PFSK-1 (cell line): ENCODE results near the gene STK39.

Source experiments
- FOXP2 ChIP-seq: optimal IDR thresholded peaks from 2 replicates; pipeline ENCODE3; 2011; ENCODE audit warnings: borderline replicate concordance, control low read depth, inconsistent platforms; ENCODE audit not compliant: insufficient read depth; ENCODE audit errors: extremely low read length, extremely low read depth
- POLR2AphosphoS5 ChIP-seq: IDR thresholded peaks from 2 replicates; pipeline ENCODE4 v1.6.1; 2012; ENCODE audit warnings: low read depth, mild to moderate bottlenecking, control low read depth, low read length, moderate library complexity
- SIN3A ChIP-seq: IDR thresholded peaks from 2 replicates; pipeline ENCODE4 v1.6.1; 2012; ENCODE audit warnings: mild to moderate bottlenecking, low read length, moderate library complexity, borderline replicate concordance; ENCODE audit not compliant: insufficient read depth
- TAF1 ChIP-seq: IDR thresholded peaks from 2 replicates; pipeline ENCODE4 v1.6.1; 2012; ENCODE audit warnings: low read length, control low read depth, borderline replicate concordance; ENCODE audit not compliant: insufficient read depth
- TF ChIP-seq, protein P1 (sequence below), 2 experiments: IDR thresholded peaks; 2 replicates each; pipeline versions ENCODE4 v1.6.1 to v1.8.0; 2011 to 2012; ENCODE audit warnings: low read depth in 2 of 2, low read length in 2 of 2, control low read depth in 1 of 2, inconsistent platforms in 1 of 2, mild to moderate bottlenecking in 1 of 2, moderate library complexity in 1 of 2; ENCODE audit not compliant: insufficient read depth in 1 of 2

DNA sequence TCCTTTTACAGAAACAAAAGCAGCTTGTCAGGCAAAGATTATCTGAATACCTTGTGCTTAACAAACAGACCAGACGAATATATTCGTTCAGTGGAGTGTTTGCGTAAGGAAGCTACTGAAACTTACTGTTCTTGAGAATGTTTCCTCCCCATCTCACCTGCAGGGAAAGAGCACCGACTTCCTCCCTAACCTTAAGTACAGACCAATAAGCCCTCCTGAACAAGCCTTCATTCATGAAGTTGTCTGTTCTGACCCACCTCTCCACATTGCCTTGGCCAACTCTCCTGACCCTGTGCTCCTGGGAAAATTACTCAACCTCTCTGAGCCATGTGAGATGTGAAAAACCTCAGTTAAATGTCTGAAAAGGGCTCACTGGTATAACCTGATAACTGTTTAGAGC lies 35.2 kb downstream of the STK39 start:
- TF ChIP-seq, protein P1, sequence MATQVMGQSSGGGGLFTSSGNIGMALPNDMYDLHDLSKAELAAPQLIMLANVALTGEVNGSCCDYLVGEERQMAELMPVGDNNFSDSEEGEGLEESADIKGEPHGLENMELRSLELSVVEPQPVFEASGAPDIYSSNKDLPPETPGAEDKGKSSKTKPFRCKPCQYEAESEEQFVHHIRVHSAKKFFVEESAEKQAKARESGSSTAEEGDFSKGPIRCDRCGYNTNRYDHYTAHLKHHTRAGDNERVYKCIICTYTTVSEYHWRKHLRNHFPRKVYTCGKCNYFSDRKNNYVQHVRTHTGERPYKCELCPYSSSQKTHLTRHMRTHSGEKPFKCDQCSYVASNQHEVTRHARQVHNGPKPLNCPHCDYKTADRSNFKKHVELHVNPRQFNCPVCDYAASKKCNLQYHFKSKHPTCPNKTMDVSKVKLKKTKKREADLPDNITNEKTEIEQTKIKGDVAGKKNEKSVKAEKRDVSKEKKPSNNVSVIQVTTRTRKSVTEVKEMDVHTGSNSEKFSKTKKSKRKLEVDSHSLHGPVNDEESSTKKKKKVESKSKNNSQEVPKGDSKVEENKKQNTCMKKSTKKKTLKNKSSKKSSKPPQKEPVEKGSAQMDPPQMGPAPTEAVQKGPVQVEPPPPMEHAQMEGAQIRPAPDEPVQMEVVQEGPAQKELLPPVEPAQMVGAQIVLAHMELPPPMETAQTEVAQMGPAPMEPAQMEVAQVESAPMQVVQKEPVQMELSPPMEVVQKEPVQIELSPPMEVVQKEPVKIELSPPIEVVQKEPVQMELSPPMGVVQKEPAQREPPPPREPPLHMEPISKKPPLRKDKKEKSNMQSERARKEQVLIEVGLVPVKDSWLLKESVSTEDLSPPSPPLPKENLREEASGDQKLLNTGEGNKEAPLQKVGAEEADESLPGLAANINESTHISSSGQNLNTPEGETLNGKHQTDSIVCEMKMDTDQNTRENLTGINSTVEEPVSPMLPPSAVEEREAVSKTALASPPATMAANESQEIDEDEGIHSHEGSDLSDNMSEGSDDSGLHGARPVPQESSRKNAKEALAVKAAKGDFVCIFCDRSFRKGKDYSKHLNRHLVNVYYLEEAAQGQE (IDR thresholded peaks at IDR 0.05; ENCODE audit: insufficient read depth in 1 of 2, low read depth in 2 of 2, low read length in 2 of 2): no peak
- TF ChIP-seq POLR2AphosphoS5 (no peak), TAF1 (no peak), SIN3A (no peak), FOXP2 (no peak)
